GM18511 (cell line): ENCODE measurements around the gene CACNG3.
"Not testable (repeated sequence)": the region's sequence is repeated elsewhere in the genome, so short reads cannot be mapped to it uniquely, and the experiment has no call there.

Experiments
- ATAC-seq: cut with Tn5 transposase; IDR thresholded peaks from one replicate; pipeline ENCODE4 v1.9.1; 2021; ENCODE audit warnings: mild to moderate bottlenecking, moderate library complexity; ENCODE audit not compliant: unreplicated experiment

The CACNG3 gene

DNA sequence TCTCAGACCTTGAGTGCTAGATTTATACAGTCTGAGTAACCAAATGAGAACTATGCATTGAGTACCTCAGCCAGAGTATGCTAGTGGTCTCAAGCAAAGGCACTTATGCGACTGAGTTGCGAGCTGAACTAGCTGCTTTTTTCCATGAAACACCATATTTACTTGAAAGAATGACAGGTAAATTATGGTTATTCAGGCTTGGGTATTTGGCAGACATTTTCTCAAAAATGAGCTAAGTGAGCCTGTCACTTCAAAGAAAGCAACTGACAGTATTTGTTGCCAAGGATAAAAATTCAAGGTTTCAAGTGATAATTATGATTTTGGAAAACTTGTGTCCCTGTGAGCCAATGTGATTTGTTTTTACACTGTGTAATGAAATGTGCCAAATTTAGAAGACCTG, 19.3 kb downstream of the CACNG3 start:
- ATAC-seq = no peak

DNA sequence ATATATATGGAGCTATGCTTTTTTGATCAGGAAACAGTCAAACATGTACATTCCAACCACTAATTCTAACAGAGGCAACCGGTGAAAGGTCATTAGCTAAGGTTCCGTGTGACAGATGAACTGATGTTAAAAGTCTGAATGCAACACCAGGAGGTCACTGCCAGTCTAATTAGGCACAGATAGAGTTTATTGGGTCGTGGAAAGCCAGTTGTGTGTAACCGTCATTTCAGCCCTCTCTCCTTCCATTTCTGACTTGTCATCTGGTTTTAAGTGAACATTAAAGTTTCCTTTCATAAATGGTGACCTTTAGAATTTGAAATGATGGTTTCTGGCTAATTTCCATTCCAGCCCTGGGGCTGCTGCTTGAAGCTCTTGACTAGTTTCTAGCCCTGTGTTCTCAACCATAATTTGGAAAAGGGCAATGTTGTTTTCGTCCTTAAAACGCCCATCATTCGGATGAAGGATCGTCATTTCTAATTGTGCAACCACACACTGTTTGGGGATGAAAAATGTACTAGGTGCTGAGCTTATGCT, 23.9 kb downstream of the CACNG3 start:
- ATAC-seq = no peak

DNA sequence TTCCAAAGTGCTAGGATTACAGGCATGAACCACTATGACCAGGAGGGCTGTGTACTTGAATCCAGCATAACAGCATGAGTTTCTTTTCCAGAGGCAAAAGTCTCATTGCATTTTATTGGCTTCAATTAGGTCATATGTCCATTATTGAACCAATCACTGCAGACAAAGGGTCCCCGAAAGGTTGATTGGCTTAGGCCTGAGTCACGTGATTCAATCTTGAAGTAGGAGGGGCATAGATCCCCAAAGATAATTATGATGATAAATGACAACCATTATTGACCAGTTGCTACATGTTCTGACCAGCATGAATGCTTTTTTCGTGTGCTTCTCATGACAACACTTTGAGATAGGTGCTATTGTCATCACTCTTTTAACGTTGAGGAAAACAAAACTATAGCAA, 25.3 kb downstream of the CACNG3 start:
- ATAC-seq = no peak

DNA sequence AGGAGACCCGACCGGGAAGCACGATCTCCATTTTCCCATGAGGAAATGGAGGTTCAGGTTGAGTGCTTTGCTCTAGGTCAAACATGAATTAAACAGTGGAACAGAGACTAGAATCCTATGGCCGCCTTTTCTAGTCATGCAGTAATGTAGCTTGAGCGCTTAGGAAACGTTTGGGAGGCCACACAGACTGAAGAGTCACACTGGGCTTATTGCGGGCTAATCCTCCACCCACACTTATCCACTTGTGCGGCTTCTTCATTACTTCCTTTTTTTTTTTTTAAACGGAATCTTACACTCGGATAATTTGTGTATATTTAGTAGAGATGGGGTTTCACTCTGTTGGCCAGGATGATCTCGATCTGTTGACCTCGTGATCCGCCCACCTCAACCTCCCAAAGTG, 26.0 kb downstream of the CACNG3 start:
- no peak for ATAC-seq

DNA sequence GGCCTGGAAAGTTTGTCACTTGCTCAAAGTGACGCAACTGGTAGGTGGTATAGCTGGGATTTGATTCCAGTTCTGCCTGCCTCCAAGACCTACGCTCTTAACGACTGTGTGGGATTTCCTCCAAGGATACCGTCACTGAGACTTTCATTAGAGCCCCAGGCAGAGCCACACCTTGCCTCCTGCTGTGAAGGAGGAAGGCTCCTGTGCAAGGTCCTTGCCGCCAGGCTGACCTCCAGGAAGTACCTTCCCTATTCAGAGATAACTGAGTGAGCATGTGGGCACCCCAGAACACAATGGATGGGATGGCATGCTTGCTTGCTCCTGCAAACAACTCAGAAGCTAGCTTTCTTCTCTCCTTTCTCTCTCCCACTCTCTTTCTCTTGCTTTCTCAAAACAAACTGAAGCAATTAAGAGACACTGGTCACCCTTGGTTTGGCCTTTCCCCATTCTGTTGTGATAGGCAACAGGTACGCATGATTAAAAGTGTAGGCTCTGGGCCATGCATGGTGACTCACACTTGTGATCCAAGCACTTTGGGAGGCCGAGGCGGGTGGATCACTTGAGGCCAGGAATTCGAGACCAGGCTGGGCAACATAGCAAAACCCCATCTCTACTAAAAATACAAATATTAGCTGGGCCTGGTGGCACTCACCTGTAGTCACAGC, 30.7 kb downstream of the CACNG3 start:
- ATAC-seq = no peak

DNA sequence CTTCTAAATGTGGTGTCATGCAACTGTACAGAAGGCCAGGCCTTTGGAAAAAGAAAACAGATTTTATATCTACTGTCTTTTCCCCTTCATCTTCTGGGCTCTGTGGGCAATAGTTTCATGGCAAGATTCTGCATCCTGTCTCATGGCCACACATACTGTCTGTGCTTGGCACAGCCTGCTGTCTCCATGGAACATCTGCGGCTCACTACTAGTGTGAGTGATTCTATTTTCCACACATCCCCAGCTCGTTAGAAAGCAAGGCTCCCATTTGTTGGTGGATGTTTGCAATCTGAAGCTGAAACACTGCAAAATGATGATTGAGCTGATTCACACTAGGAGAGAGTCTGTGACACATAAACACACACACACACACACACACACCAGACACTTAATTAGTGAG, 32.4 kb downstream of the CACNG3 start:
- no peak for ATAC-seq

DNA sequence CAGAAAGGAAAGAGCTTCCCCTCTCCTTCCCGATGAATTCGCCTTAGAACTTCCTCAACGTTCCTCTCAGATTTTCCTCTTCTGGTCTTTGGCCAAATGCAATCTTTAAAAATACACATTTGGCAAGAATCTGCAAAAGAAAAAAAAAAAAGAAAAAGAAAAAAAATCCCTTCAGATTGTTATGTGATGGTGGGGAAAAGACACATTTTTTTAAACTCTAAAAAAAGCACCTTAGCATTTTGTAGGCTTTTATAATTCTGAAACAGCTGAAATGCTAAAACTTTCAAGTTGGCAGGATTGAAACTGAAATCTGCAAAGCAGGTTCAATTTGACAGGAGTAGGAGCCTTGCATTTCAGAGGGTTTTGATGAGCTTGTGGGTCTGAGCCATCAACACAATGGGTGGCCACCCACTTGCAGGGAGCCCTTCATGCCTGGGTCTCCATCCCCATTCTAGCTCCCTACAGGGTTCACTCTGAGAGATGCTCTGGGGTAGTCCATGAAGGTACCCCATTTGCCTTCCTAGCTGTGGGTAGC, 33.1 kb downstream of the CACNG3 start:
- no peak for ATAC-seq

DNA sequence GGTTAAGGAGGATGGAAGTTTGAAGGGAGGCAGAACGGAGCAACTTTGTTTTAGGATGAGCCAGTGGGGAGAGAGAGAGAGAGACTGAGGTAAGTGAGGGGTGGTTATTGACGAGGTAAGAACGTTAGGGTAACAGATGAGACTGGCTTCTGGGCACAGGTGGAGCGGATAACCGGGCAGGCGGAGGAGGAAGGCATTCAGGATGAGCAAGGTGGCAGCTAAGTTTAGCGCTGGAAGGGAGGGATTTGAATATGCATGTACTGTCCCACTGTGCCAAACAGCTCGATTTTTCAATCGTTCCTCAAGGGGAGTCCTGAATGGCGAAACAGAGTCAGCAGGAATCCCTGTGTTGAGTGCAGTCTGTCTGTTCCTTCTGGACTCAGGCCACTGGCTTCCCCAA, 35.8 kb downstream of the CACNG3 start:
- no peak for ATAC-seq

DNA sequence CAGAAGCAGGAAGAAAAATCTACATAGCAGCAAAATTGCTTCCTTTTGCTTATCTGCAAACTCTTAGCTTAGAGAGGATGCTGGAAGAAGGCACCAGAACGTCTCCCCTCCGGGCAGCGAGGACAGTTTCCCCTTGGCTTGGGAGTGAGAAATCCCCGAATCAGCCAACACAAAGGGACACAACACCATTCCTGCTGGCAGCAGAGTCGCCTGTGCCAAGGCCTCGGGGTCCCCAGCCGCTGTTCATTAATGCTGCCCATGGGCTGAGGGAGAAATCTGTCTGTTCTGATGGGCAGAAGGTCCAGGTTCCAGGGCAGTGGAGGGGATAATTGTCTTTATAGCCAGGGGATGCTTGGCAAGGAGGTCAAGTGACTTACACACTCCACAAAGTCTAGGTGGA, 38.0 kb downstream of the CACNG3 start:
- no peak for ATAC-seq

DNA sequence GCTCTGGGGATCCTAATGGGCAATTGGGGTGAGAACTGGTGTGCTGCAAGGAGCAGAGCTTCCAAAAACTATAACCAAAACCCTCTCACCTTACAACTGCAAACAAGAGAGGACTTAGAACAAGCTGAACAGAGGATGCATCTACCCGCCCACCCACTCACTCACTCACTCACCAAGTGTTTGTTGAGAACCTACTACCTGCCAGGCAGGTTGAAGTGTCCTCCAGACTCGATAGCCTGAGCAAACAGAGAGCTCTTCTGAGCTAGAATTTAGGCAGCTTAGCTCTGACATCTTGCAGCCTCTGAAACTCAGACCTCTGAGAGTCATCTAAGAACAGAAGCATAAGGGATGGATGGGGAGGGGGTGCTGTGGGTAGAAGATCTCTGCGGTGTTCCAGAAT, 41.2 kb downstream of the CACNG3 start:
- no peak for ATAC-seq

DNA sequence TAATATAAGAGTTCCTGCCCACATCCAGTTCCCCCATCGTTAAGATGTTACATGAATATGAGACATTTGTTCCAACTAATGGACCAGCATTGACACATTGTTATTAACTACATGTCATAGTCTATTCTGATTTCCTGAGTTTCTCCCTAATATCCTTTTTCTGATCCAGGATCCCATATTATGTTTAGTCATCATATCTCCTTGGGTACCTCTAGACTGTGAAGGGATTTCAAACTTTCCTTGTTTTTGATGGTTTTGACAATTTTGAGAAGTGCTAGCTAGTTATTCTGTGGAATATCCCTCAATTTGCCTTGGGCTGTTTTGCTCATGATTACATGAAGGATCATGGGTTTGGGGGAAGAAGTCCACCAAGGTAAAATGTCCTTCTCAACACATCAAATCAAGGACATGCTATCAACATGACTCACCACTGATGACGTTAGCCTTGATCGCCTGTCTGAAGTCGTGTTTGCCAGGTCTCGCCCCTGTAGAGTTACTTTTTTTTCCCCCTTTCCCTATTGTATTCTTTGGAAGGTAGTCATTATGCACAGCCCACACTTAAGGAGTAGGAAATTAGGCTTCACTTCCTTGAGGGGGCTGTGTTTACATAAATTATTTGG, 42.5 kb downstream of the CACNG3 start:
- ATAC-seq = no peak

DNA sequence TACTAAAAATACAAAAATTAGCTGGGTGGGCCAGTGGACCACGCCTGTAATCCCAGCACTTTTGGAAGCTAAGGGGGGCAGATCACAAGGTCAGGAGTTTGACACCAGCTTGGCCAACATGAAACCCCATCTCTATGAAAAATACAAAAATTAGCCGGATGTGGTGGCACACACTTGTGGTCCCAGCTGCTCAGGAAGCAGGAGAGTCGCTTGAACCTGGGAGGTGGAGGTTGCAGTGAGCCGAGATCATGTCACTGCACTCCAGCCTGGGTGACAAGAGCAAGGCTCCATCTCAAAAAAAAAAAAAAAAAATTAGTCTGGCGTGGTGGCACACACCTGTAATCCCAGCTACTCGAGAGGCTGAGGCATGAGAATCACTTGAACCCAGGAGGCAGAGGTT, 44.6 kb downstream of the CACNG3 start:
- not testable (repeated sequence) for ATAC-seq

DNA sequence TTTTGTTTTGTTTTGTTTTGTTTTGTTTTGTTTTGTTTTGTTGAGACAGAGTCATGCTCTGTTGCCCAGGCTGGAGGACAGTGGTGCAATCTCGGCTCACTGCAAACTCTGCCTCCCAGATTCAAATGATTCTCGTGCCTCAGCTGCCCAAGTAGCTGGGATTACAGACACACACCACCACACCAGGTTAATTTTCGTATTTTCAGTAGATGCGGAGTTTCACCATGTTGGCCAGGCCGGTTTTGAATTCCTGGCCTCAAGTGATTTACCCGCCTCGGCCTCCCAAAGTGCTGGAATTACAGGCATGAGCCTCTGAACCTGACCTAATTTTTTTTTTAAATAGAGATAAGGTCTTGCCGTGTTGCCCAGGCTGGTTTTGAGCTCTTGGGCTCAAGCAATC, 46.5 kb downstream of the CACNG3 start:
- no peak for ATAC-seq

DNA sequence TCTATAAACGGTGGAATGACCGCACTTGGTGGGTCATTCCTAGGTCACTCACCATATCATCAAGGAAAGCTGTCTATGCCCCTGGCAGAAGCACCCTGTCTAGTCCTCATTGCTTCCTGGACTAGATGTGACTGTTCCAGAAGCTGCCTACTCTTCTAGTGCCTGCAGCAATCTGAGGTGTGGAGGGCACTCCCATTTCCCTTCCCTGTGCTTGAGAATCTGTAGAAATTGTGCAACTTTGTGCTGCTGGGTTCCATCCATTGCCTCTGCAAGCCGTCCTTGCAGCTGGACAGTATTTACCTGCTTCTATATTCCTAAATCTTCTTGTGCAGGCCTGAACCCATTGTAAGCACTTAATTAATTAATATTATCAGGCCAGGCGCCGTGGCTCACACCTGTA, 52.1 kb downstream of the CACNG3 start:
- no peak for ATAC-seq

DNA sequence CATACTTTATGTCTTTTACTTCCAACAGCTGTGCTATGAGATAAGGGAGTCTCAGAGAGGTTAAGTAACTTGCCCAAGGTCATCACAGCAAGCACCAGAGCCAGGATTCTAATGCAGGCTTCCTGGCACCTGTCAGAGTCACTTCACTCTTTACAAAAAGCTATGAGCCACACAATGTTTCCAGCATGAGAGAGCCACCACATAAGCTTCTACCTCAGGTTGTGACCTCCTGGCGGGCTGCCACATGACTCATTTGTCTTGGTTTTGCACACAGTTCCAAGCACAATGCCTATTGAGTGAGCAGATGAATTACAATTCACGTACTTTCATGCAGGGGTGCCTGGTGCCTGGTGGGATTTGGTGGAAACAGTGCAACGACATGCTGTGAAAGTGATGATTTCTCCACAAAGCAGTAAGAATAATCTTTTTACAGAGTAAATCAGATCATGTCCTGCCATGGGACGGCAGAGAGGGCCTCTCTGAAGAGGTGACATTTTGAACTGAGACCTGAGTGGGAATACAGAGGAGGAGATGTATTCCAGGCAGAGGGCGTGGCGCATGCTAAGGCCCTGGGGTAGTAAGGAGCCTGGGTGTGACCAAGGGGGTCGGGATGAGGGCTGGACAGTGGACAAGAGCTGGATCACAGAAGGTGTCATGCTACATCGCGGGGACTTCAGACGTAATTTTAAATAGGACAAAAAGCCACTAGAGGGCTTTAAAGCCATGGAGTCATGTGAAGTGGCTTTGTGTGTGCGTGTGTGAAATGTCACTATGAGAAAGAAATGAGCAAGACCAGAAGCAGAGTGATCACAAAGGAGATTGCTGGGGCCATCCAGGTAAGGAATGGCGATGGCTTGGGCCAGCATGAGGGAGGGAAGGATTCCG, 53.4 kb downstream of the CACNG3 start:
- no peak for ATAC-seq

DNA sequence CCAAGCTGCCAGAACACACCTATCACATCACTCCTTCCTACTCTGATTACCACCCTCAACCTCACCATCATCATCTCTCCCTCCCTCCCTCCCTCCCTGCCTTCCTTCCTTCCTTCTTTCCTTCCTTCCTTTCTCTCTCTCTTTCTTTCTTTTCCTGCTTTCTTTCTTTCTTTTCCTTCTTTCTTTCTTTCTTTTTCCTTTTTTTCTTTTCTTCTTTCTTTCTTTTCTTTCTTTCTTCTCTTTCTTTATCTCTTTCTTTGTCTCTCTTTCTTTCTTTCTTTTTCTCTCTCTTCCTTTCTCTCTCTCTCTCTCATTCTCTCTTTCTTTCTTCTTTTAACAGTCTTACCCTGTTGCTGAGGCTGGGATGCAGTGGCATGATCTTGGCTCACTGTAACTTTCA, 59.2 kb downstream of the CACNG3 start:
- no peak for ATAC-seq

DNA sequence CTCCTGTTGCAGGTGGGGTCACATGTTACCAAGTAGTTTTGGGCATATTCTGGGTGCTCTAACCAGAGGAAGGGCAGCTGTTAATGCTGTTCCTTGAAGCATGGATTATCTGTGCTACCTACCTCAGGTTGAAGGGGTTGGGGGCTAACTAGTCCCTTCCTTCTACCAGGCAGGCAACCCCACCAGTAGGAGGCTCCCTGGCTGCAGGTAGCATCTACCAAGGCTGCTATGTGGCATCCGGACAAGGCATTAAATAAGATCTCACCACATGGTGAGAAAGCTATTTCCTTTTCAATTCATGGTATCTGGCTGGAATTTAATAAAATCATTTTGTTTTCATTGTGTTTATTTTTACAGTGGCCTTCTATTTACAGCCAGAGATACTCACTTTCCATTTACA, 62.5 kb downstream of the CACNG3 start:
- ATAC-seq = no peak

DNA sequence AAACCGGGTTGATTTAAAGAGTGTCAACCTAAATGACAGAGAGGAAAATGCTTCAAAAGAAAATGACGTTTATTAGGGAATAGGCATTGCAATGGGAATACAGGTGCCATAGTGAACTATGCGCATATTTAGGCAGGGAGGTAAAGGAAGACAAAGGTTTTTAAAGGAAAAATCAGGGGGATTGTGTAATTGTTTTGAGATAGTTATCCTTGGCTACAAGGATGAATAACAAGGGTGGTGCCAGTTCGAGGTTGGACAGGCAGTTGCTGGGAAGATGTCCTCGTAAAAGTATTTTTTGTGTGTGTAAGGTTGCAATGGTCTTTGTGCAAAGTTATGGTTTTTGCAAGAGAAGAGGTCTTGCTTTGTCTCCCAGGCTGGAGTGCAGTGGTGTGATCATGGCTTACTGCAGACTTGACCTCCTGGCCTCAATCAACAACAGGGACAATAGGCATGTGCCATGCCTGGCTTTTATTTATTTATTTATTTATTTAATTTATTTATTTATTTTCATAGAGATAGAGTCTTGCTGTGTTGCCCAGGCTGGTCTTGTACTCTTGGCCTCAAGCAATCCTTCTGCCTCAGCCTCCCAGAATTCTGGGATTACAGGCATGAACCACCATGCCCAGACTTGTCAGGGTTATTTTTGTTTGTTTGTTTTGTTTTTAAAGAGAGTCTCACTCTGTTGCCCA, 63.1 kb downstream of the CACNG3 start:
- ATAC-seq = no peak

DNA sequence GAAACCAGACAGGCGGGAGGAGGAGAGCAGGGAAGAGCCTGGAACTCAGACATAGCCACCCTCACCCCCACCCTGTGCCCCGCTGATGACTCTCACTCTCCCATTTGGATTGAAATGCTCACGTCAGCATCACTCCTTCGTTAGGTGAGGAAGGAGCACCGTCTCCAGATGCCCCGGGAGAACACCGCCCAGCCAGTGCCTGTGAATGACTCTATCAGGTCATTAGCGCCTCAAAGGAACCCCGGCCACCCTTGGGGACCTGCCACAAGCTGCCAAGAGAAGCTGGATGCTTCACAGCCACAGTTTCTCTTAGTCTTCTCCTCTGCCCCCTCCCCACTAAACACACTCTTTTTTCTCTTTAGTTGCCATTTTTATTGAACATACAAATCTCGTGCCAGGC, 66.0 kb downstream of the CACNG3 start:
- ATAC-seq = no peak

DNA sequence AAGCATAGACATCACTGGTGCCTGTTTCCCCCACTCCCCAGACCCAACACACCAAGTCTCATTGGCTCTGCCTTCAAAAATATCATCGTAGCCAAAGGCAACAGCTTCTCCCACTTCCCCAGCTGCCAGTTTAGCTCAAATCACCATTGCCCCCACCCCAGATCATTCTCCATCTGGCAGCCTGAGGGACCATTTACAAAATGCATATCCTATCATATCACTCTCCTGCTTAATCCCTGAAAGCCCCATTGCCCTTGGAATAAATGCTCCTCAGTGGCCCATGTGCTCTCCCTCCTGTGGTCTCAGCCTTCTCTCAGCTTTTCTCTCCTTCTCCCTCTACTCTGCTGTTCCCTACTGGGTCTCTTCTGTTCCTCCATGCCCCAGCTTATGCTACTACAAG, 68.3 kb downstream of the CACNG3 start:
- ATAC-seq = no peak

DNA sequence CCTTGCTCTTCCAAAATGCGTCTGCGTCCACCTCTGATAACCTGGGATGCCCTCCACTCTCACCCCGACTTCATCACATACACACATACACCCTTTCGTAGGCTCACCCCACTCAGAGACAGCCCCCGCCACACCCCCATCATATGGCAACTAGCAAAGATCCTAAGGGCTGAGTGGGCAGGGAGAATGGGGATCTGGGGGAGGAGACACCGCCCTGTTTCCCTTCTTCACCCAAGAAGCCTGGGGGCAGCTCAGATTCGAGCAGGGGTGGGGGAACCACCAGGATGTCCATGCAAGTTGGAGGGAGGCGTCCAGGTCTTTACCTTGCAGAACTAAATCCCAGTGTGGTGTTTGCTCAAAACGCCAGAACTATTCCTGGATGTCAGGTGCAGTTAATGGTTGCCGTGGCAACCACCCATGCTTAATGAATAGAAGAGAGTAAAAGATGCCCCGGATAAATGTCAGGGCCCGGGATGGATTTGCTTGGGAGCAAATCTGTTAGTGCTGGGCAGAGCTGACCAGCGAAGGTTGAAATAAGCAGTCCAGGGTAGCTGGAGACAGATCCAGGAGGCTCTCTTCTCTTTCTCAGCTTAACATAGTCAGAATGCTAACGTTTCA, 72.8 kb downstream of the CACNG3 start:
- ATAC-seq = no peak
